Measurements from ENCODE around the gene NAALADL2.

DNA sequence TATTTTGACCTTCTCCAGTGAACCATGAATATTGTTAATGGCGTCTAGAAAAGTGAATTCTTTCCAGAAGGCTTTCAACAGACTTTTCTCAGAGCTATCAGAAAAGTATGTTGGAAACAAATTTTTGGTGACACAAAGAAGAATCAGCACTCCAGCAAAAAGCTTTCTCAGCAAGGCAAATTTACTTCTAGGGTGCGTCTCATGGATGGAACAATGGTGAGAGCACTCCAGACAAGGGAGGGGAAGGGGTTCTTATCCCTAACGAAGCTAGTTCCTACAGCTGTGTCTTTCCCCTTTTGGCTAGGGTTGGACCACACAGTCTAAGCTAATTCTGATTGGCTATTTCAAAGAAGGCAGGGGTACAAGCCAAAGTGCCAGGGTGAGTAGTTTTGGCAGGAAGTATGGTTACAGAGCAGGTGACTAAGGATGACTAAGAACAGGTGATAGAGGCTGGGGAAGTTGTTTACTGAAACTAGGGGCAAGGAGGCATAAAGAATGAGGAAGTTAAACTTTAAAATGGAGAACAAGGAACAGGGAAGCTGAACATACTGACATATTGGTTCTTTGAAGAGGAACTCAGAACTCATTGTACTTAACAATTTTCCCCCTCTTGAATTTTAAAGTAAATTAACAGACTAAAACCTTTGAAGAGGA is 959.8 kb downstream of the NAALADL2 start:
- TF ChIP-seq, protein P1, sequence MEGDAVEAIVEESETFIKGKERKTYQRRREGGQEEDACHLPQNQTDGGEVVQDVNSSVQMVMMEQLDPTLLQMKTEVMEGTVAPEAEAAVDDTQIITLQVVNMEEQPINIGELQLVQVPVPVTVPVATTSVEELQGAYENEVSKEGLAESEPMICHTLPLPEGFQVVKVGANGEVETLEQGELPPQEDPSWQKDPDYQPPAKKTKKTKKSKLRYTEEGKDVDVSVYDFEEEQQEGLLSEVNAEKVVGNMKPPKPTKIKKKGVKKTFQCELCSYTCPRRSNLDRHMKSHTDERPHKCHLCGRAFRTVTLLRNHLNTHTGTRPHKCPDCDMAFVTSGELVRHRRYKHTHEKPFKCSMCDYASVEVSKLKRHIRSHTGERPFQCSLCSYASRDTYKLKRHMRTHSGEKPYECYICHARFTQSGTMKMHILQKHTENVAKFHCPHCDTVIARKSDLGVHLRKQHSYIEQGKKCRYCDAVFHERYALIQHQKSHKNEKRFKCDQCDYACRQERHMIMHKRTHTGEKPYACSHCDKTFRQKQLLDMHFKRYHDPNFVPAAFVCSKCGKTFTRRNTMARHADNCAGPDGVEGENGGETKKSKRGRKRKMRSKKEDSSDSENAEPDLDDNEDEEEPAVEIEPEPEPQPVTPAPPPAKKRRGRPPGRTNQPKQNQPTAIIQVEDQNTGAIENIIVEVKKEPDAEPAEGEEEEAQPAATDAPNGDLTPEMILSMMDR (IDR thresholded peaks at IDR 0.05) = no peak
- no peak for TF ChIP-seq POLR2A (IDR thresholded peaks at IDR 0.05)
